VCaP (cell line): ENCODE data around the gene SPECC1L.
A peak's percentile ranks its signal among the peaks of the same experiment; 100 is the strongest.

Experiments used
- H3K27ac ChIP-seq: fragments of 450-650 bp; 2 replicates; pipeline ENCODE4 v1.5.1; 2017
- TF ChIP-seq, protein P1 (sequence below): fragments of 450-650 bp; conservative IDR thresholded peaks from 2 replicates; pipeline ENCODE4 v1.5.1; 2017; ENCODE audit warnings: mild to moderate bottlenecking, moderate library complexity

The SPECC1L gene

DNA sequence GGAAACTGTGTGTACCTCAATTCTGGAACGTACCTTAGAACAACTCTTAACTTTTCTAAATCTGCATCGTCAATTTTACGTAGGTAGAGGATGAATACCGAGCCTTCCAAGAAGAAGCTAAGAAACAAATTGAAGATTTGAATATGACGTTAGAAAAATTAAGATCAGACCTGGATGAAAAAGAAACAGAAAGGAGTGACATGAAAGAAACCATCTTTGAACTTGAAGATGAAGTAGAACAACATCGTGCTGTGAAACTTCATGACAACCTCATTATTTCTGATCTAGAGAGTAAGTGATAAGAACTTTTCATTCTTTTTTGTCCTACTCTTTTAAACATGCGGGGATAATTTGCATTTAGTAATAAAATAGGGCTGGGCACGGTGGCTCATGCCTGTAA is 53.5 kb downstream of the SPECC1L start:
- TF ChIP-seq, protein P1, sequence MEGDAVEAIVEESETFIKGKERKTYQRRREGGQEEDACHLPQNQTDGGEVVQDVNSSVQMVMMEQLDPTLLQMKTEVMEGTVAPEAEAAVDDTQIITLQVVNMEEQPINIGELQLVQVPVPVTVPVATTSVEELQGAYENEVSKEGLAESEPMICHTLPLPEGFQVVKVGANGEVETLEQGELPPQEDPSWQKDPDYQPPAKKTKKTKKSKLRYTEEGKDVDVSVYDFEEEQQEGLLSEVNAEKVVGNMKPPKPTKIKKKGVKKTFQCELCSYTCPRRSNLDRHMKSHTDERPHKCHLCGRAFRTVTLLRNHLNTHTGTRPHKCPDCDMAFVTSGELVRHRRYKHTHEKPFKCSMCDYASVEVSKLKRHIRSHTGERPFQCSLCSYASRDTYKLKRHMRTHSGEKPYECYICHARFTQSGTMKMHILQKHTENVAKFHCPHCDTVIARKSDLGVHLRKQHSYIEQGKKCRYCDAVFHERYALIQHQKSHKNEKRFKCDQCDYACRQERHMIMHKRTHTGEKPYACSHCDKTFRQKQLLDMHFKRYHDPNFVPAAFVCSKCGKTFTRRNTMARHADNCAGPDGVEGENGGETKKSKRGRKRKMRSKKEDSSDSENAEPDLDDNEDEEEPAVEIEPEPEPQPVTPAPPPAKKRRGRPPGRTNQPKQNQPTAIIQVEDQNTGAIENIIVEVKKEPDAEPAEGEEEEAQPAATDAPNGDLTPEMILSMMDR: no peak
- H3K27ac ChIP-seq: peak overlapping the region; percentile 72

DNA sequence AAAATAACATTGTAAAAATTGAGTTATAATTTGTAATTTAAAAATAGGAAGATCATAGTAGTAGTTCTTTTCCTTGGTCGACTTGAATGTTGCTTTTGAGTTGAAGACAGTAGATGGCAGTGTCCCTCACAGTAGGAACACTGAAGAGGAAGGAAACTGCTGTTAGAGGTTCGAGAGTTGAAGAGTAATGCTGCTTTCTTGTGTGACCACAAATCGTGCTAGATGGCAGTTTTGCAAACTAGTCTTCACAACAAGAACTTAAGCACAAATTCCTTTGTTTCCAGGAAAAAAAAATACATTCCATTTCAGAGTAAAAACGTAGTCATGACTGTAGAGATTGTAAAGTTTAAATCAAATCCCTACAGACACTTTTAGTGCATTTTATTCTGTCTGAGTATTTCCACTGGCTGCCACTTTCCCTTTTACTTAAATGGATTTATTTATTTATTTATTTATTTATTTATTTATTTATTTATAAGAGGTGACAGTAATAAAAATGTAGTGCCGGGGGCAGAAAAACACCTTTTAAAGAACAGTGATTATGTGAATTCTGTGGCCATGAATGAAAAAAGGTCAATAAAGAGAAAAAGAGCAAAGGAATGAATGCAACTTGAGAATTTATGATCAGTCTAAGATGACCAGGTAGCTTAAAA is 54.6 kb downstream of the SPECC1L start:
- TF ChIP-seq, protein P1: peak; percentile 78
- H3K27ac ChIP-seq: peak overlapping the region; percentile 72; the same call in 1 of the 2 replicates

DNA sequence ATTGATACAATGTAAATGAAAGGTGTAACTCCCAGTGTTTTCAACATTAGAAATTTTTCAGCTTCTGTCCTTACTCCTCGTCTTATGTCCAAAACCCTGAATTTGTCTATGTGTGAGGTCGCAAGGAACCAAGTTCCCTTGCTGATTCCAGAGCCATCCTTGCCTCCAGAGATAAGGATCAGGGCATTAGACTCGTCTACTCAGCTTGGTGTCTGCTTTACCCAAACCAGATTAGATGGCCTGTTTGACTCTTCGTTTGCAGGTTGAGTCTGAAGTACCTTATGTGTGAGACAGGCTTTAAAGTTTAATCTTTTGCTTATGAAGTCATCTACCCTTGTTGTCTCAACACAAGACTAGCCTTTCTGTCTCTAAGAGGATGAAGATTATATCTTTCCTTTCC is 55.6 kb downstream of the SPECC1L start:
- 0 out of 2 replicates have a peak overlapping the region, but pooled peaks have one; percentile 72 for H3K27ac ChIP-seq
- TF ChIP-seq, protein P1: no peak

DNA sequence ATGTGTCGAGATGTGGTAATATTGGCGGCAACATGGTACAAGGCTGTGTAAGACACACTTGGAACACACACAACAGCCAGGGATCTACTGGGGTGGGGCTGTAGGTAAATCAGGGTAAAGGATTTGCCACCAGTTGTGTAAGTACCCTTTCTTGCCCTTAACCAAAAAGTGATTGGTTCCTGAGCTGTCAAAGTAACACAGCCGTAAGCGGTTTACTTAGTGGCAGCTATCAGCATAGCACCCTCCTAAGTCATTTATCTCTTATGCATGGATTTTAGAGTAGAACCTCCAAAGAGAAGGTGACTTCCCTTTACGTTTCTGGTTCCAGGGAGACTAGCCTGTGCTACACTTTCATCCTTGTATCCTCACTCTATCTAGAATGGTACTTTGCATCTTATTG is 57.2 kb downstream of the SPECC1L start:
- TF ChIP-seq, protein P1: no peak
- H3K27ac ChIP-seq: no peak overlapping the region

DNA sequence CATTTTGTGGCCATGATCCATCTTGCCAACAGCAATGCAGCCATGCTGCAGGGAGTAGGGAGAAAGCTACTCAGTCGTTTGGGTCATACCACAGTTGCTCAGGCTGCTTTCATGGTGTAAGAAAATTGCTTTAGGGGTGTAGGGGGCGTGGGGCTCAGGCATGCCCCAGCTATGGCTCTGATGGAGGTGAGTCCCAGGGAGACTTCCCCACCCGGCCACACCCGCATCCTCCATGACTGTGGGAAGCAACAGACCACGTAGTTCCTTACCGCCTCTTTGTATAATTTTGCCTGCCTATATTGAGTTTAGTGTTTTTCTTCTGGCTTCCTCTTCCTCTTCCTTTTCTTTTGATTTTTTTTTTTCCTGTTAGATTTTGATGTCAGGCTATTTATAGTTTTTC is 58.8 kb downstream of the SPECC1L start:
- TF ChIP-seq, protein P1: no peak
- no peak overlapping the region for H3K27ac ChIP-seq

DNA sequence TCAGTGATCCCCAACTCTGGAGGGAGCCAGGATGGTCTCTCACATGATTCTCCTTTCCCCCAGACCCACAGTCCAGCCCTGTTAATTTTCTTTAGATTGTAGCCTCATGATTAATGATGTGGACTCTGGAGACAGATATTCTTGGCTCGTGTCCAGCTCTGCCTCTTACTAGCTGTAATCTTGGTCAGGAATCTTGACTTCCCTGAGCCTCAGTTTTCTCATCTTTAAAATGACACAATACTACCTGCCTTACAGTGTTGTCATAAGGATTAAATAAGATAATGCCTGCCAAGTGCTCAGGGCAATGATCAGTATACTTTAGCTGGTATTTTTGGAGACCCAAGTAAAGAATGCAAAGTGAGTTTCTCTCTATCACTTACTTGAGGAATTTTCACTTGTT is 60.0 kb downstream of the SPECC1L start:
- H3K27ac ChIP-seq: no peak overlapping the region
- TF ChIP-seq, protein P1: no peak

DNA sequence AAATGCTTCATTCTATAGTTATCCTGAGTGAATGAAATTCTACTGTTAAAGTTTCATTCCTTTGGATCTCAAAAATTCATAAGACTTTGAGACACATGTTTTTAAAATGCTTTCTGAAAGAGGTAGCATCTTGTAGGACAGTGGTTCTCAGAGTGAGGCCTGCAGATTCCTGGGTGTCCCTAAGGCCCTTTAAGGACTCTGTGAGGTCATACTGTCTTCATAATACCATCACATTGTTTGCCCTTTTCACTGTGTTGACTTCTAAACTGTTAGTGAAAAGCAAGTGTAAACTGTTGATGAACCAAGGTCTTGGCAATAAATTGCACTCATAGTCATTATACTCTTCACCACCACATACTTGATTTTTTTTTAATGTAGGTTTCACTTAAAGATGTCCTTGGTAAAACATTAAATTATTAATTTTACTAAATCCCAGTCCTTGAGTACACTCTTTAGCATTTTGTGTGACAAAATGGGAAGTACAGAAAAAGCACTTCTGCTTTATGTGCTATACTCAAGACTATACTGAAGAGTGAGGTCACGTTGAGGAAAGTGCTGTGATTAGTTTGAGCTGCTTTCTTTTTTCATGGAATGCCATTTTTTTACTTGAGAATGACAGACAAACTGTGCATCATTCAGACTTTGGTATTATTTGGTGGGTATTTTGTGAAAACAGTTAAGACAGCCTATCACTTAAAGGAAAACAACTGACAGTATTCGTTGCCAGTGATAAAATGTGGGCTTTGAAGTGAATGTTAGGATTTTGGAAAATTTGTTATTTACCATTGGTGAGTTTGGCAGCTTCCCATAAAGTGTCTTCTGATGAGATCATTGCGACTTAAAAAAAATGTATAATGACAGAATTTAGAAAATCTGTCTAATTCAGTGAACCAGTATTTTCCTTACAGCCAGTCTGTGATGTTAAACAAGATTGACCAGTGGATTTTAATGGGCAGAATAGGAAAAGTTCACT is 61.1 kb downstream of the SPECC1L start:
- H3K27ac ChIP-seq: no peak overlapping the region

More for the DNA sequence above, 61.1 kb downstream of the SPECC1L start:
- TF ChIP-seq, protein P1: no peak
